GM18858 (cell line): ENCODE data around the gene IGF2R.
"Not testable (repeated sequence)": the region's sequence is repeated elsewhere in the genome, so short reads cannot be mapped to it uniquely, and the experiment has no call there.

Experiments
- ATAC-seq: cut with Tn5 transposase; IDR thresholded peaks from one replicate; pipeline ENCODE4 v1.9.1; 2021; ENCODE audit not compliant: unreplicated experiment

Gene IGF2R, protein sequence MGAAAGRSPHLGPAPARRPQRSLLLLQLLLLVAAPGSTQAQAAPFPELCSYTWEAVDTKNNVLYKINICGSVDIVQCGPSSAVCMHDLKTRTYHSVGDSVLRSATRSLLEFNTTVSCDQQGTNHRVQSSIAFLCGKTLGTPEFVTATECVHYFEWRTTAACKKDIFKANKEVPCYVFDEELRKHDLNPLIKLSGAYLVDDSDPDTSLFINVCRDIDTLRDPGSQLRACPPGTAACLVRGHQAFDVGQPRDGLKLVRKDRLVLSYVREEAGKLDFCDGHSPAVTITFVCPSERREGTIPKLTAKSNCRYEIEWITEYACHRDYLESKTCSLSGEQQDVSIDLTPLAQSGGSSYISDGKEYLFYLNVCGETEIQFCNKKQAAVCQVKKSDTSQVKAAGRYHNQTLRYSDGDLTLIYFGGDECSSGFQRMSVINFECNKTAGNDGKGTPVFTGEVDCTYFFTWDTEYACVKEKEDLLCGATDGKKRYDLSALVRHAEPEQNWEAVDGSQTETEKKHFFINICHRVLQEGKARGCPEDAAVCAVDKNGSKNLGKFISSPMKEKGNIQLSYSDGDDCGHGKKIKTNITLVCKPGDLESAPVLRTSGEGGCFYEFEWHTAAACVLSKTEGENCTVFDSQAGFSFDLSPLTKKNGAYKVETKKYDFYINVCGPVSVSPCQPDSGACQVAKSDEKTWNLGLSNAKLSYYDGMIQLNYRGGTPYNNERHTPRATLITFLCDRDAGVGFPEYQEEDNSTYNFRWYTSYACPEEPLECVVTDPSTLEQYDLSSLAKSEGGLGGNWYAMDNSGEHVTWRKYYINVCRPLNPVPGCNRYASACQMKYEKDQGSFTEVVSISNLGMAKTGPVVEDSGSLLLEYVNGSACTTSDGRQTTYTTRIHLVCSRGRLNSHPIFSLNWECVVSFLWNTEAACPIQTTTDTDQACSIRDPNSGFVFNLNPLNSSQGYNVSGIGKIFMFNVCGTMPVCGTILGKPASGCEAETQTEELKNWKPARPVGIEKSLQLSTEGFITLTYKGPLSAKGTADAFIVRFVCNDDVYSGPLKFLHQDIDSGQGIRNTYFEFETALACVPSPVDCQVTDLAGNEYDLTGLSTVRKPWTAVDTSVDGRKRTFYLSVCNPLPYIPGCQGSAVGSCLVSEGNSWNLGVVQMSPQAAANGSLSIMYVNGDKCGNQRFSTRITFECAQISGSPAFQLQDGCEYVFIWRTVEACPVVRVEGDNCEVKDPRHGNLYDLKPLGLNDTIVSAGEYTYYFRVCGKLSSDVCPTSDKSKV (N-terminal part only)

DNA sequence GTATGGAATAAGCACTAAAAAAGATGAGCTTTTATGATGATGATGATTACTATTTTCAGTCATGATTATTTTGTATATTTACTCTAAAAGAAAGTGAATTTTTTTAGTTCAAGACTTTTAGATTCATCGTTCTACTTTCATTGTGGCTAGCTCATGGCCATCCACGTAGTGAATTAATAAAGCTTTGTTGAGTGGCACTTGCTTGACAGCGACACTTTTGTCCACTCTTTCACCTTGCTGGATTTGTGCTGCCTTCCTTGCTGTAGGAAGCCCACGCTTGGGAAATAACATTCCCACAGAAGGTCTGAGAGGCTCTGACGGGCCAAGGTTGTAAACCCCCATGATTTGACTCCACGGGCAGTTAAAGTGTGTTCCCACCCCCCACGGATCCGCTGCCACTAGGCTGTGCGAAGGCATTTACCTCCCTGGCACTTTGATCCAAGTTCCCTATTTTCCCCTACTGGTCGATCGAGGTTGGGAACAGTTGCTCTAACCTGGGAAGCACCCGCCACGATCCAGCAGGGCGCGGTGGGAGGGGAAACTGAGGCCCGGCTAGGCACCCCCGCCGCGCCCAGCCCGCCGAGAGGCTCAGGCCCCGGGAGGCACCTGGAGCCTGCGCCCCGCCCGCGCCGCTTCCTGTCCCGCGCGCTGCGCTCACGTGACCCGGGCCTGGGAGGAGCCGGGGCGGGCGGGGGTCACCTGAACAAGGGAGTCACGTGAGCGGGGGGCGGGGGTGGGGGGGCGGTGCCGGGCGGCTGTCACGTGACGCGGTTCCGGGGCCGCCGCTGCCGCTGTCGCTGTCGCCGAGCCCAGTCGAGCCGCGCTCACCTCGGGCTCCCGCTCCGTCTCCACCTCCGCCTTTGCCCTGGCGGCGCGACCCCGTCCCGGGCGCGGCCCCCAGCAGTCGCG, at the start of gene IGF2R:
Gene IGF2R (plus strand): TSS at position 788 of the 909 bp plus-strand sequence. CDS start 165 bp downstream, outside the sequence.
- ATAC-seq: peak; percentile 73

- ATAC-seq: no peak
Measured at GRCh38 chr6:159919800-159920199, 49.1 kb upstream of the IGF2R start.

DNA sequence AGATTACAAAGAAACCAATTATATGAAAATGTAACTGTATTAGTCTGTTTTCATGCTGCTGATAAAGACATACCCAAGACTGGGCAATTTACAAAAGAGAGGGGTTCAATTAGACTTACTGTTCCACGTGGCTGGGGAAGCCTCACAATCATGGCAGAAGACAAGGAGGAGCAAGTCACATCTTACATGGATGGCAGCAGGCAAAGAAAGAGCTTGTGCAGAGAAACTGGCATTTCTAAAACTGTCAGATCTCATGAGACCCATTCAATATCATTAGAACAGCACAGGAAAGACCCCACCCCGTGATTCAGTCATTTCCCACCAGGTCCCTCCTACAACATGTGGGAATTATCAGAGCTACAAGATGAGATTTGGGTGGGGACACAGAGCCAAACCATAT, 44.7 kb upstream of the IGF2R start:
- not testable (repeated sequence) for ATAC-seq

DNA sequence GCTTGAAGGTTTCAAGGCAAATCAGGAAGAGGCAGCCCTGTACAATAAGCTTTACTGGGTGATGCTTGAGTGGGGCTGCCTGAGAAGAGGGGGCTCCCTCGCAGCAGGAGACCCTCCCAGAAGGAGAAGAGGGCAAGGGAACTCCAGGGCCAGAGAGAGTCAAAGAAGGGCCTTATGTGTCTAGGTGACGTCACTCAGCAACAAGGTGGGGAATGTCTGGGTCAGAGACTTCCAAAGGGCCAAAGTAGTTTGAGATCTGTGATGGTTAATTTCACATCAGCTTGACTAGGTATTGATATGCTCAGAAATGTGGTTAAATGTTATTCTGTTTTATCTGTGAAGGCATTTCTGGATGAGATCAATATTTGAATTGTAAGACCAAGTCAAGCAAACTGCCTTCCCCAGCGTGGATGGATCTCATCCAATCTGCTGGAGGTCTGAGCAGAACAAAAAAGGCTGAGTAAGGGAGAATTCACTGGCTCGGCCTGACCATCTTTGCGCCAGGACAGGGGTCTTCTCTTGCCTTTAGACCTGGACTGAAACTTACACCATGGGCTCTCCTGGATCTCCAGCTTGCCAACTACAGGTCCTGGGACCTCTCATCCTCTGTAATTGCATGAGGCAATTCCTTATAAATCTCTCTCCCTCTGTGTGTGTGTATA, 42.2 kb upstream of the IGF2R start:
- no peak for ATAC-seq

DNA sequence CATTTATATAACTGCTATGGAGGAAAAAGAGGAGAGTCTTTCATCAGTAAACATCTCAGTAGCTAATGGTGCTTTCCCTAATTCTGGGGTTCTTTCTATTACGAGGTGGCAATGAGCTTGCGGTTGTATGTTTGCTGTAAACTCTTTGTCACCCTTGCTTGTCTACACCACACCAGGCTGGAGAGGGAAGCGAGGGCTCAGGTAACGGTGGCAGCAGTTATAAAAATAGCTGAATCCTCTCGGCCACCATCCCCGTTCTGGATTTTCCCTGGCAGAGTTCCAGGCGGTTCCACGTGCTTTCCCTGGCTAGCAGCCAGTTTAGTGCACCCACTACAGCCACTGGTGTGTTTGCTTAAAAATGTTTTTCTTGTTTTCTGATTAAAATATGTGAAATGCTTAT, 39.1 kb upstream of the IGF2R start:
- peak; percentile 43 for ATAC-seq

DNA sequence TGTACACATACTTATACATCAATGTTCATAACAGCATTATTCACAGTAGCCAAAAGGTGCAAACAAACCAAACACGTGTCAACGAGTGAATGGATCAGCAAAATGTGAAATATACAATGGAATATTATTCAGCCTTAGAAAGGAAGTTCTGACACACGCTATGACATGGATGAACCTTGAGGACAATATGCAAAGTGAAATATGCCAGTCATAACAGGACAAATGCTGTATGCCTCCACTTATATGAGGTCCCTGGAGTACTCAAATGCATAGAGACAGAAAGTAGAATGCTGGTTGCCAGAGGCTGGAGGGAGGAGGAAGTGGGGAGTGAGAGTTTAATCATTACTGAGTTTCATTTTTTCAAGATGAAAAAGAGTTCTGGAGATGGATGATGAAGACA, 37.8 kb upstream of the IGF2R start:
- ATAC-seq: peak; percentile 89

DNA sequence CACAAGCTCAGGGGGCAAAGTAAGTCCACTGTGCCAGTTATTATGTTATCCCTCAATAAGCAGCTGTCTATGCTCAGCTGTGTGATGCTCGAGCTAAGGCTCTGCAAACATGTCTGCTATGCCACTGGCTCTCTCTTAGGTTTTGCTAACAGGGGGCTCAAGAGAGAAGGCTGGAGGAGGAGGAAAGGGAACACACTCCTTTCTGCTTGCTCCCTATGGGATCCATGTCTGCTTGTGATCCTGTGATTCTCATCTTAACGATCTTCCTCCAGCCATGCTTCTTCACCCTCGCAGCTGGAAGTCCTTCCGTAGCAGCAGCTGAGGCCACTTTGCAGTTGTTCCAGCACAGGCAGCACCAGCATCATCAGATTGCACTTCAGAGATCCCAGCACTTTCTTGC, 37.0 kb upstream of the IGF2R start:
- ATAC-seq: peak; percentile 7

DNA sequence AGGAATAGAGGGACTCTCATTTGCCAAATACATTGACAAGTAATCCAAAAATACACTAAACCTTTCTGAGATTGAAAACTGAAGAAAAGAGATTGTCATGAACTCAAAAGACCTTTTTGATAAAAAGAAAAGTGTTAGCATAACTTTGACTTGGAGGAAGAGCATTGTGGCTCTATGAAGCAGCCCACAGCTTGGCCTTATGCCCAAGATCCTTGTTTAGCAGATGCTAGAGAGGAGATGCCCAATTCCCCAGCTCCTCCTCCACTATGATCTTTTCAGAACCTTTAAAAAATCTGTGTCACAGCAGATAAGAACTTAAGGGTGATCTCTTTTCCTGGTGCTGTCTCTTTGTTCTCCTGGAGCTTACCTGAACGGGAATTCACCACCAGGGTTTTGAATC, 35.8 kb upstream of the IGF2R start:
- ATAC-seq: no peak

DNA sequence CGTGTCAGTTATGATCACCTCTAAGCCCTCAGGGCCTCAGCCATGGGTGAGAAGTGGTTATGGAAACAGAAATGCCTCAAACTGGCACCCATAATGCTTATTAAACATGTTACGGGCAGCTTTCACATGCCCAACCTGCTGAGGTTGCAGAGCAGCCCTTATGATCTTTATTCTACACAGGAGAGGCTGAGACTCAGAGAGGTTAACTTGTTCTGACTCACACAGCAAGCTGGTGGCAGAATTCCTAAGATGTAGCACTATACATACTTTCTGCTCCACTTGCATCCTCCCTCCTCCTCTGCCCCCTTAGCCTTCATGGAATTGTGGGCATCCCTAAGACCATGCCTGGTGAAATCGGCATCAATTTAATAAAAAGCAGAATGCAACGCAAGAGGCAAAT, 34.7 kb upstream of the IGF2R start:
- ATAC-seq: no peak

DNA sequence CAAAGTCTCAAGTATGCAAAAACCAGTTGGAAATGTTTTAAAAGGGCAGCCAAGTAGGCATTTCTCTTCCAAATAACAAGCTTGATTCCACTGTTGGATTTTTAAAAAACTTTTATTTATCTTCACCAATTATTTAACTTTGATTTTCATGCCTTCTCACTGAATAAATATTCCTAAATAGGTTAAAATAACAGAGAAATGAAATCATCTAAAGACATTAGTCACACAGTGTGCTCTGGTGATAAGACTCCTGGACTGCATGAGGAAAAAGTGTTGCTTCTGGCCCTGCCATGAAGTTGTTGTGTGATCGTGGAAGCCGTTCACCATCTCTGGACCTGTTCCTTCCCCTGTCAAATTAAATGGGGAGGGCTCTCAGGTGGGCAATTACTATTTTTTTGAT, 33.8 kb upstream of the IGF2R start:
- ATAC-seq: no peak

GRCh38 chr6:159935633-159936032, 33.2 kb upstream of the IGF2R start:
- no peak for ATAC-seq

GRCh38 chr6:159939591-159940016, 29.3 kb upstream of the IGF2R start:
- ATAC-seq: no peak

- ATAC-seq: peak; percentile 93
Measured at GRCh38 chr6:159941286-159942113, 27.4 kb upstream of the IGF2R start.

- no peak for ATAC-seq
Measured at GRCh38 chr6:159943101-159943632, 25.7 kb upstream of the IGF2R start.

- no peak for ATAC-seq
Measured at GRCh38 chr6:159943968-159944598, 24.8 kb upstream of the IGF2R start.

DNA sequence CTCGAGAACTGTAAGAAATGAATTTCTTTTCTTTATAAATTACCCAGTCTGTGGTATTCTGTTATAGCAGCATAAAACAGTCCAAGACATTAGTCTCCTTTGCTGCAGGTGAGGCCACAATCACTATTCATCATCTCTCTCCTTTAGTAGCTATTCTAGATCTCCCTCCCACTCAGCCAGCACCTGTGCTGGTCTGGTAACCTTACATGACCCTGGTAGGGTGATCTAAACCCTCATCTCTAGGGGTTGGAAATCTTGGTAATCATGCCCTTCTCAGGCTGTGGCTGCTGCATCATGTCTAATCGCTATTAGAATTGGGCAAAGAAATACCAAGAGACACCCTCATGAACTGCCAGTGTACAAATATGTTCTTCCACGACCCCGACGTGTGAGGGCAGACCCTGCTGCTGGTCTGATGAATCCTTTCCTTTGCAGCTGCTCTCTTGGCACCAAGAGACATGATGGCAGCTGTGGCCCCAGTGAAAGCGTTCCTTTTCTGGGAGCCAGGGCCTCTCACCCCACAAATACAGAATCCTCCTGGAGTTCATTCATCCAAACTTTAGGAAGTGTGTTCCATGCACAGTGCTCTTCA, 23.0 kb upstream of the IGF2R start:
- ATAC-seq: no peak

- no peak for ATAC-seq
Measured at GRCh38 chr6:159946912-159947311, 22.0 kb upstream of the IGF2R start.

- ATAC-seq: no peak
Measured at GRCh38 chr6:159948199-159948598, 20.7 kb upstream of the IGF2R start.
